Measurements from ENCODE around the gene ARHGAP24.
A peak's percentile ranks its signal among the peaks of the same experiment; 100 is the strongest.
"Not testable (repeated sequence)": the region's sequence is repeated elsewhere in the genome, so short reads cannot be mapped to it uniquely, and the experiment has no call there.

The ARHGAP24 gene

GRCh38 chr4:85910985-85911384 lies 436.0 kb downstream of the ARHGAP24 start:
- Mint-ChIP-seq H3K27ac (no peak overlapping the region), H3K4me3 (no peak overlapping the region), H3K36me3 (ENCODE audit: low read depth) (peaks cover 6% of the 10 kb centered on the region), H3K27me3 (ENCODE audit: low read depth) (no peaks in the 10 kb centered on the region), H3K4me1 (peaks cover 11% of the 10 kb centered on the region), H3K9me3 (no peaks in the 10 kb centered on the region)
- no peak for TF ChIP-seq CTCF (IDR thresholded peaks at IDR 0.05; ENCODE audit: unreplicated experiment in 3 of 3)

- H3K4me1 Mint-ChIP-seq = peaks cover 9% of the 10 kb centered on the region
- no peaks in the 10 kb centered on the region for H3K9me3 Mint-ChIP-seq
- no peak for TF ChIP-seq CTCF (IDR thresholded peaks at IDR 0.05; ENCODE audit: unreplicated experiment in 3 of 3)
- H3K27me3 Mint-ChIP-seq (ENCODE audit: low read depth) = no peaks in the 10 kb centered on the region
- peak overlapping the region; percentile 7 to 53 (median 37) for H3K27ac Mint-ChIP-seq
- H3K4me3 Mint-ChIP-seq = no peak overlapping the region
- peaks cover 8% of the 10 kb centered on the region for H3K36me3 Mint-ChIP-seq (ENCODE audit: low read depth)
These were observed 439.2 kb downstream of the ARHGAP24 start for GRCh38 chr4:85913931-85914694.

GRCh38 chr4:85915570-85915969 lies 440.6 kb downstream of the ARHGAP24 start:
- not testable (repeated sequence) for H3K9me3 Mint-ChIP-seq; H3K4me1 Mint-ChIP-seq; H3K4me3 Mint-ChIP-seq; H3K27me3 Mint-ChIP-seq (ENCODE audit: low read depth); H3K36me3 Mint-ChIP-seq (ENCODE audit: low read depth)
- H3K27ac Mint-ChIP-seq = peak overlapping the region in 1 of 3 experiments; percentile 52

GRCh38 chr4:85919200-85919887 lies 444.4 kb downstream of the ARHGAP24 start:
- H3K27ac Mint-ChIP-seq = no peak overlapping the region
- H3K4me3 Mint-ChIP-seq = no peak overlapping the region
- H3K9me3 Mint-ChIP-seq = no peaks in the 10 kb centered on the region
- H3K4me1 Mint-ChIP-seq = no peaks in the 10 kb centered on the region
- peaks cover 31% of the 10 kb centered on the region for H3K36me3 Mint-ChIP-seq (ENCODE audit: low read depth)
- TF ChIP-seq CTCF (IDR thresholded peaks at IDR 0.05; ENCODE audit: unreplicated experiment in 3 of 3) = no peak
- no peaks in the 10 kb centered on the region for H3K27me3 Mint-ChIP-seq (ENCODE audit: low read depth)

- H3K27ac Mint-ChIP-seq = no peak overlapping the region
- no peaks in the 10 kb centered on the region for H3K9me3 Mint-ChIP-seq
- H3K4me1 Mint-ChIP-seq = peaks cover 17% of the 10 kb centered on the region
- no peak overlapping the region for H3K4me3 Mint-ChIP-seq
- no peaks in the 10 kb centered on the region for H3K27me3 Mint-ChIP-seq (ENCODE audit: low read depth)
- TF ChIP-seq CTCF (IDR thresholded peaks at IDR 0.05; ENCODE audit: unreplicated experiment in 3 of 3) = no peak
- peaks cover 40% of the 10 kb centered on the region for H3K36me3 Mint-ChIP-seq (ENCODE audit: low read depth)
These were observed 450.1 kb downstream of the ARHGAP24 start for GRCh38 chr4:85925071-85925470.

GRCh38 chr4:85928775-85929591 lies 454.0 kb downstream of the ARHGAP24 start:
- Mint-ChIP-seq H3K27me3 (ENCODE audit: low read depth) (no peaks in the 10 kb centered on the region), H3K9me3 (no peaks in the 10 kb centered on the region), H3K4me1 (peaks cover 53% of the 10 kb centered on the region), H3K27ac (peak overlapping the region; percentile 92), H3K36me3 (ENCODE audit: low read depth) (peaks cover 21% of the 10 kb centered on the region), H3K4me3 (peak overlapping the region; percentile 69 to 86 (median 80))
- TF ChIP-seq CTCF (IDR thresholded peaks at IDR 0.05; ENCODE audit: unreplicated experiment in 3 of 3) = no peak
